GM12878 (cell line): Measurements from ENCODE around the gene SGMS1. TPM values are rescaled to one million over a fixed set of nuclear protein-coding genes. Genes with fewer than 3 reads are reported as not detected.

Experiments
- CTCF ChIP-seq, 3 experiments: IDR thresholded peaks in 2 of 3; conservative IDR thresholded peaks in 1 of 3; 2 replicates each; pipeline ENCODE4 v1.5.1; 2011; ENCODE audit warnings: low read depth in 3 of 3, low read length in 3 of 3, mild to moderate bottlenecking in 3 of 3, control low read depth in 2 of 3, moderate library complexity in 2 of 3, inconsistent platforms in 1 of 3, mixed read lengths in 1 of 3; ENCODE audit not compliant: control insufficient read depth in 2 of 3, insufficient read depth in 1 of 3; ENCODE audit errors: extremely low read depth in 1 of 3
- NR2C1 ChIP-seq: fragments of 450-650 bp; IDR thresholded peaks from 2 replicates; pipeline ENCODE4 v1.6.1; 2017; ENCODE audit warnings: antibody characterized with exemption, mild to moderate bottlenecking, moderate library complexity
- RCOR1 ChIP-seq: conservative IDR thresholded peaks from 2 replicates; pipeline ENCODE4 v1.6.1; 2012; ENCODE audit warnings: low read depth, low read length, improper control_type of control experiment
- RELB ChIP-seq: fragments of 450-650 bp; IDR thresholded peaks from 2 replicates; pipeline ENCODE4 v1.6.1; 2017; ENCODE audit warnings: low read depth, mild to moderate bottlenecking, moderate library complexity
- REST ChIP-seq: IDR thresholded peaks from 2 replicates; pipeline ENCODE4 v1.6.1; 2012; ENCODE audit warnings: mild to moderate bottlenecking, low read depth, low read length
- SMAD1 ChIP-seq: fragments of 450-650 bp; IDR thresholded peaks from 2 replicates; pipeline ENCODE4 v1.6.1; 2018; ENCODE audit warnings: mild to moderate bottlenecking, low read depth; ENCODE audit not compliant: partially characterized antibody
- USF2 ChIP-seq: IDR thresholded peaks from 2 replicates; pipeline ENCODE4 v1.6.1; 2011; ENCODE audit warnings: low read depth, low read length, improper control_type of control experiment, borderline replicate concordance
- polyA plus RNA-seq, 11 experiments: library from polyadenylated mRNA; depleted of rRNA in 4 of 11; unstranded in 6 of 11; stranded (reverse) in 5 of 11; fragments of >200 nt; fragmentation: Nextera tagmentation in 4 of 11; fragmentation: Illumina TruSeq in 1 of 11; extraction: Ambion mirVana in 4 of 11; extraction: Trizol in 1 of 11; gene quantifications; 1 replicate in 1 of 11; 2 replicates in 10 of 11; pipeline versions ENCODE4 v1.2.1 to v1.2.3, GENCODE V29; 2011 to 2016; ENCODE audit warnings: inconsistent platforms in 2 of 11, missing spikeins in 2 of 11, low read depth in 1 of 11
- total RNA-seq, 4 experiments: library from RNA; depleted of rRNA in 3 of 4; stranded (reverse); fragments of >200 nt in 3 of 4; fragmentation: Illumina TruSeq in 1 of 4; extraction: Trizol in 1 of 4; gene quantifications; 2 replicates each; pipeline versions ENCODE4 v1.2.1 to v1.2.3, GENCODE V29; 2013 to 2021
- TF ChIP-seq, protein P1 (sequence below): IDR thresholded peaks from 2 replicates; pipeline ENCODE4 v1.6.1; 2011; ENCODE audit warnings: low read depth, mild to moderate bottlenecking, low read length, moderate library complexity, borderline replicate concordance; ENCODE audit errors: extremely low read depth

SGMS1 gene
- total and polyA plus RNA-seq, 10 of the 15 experiments (the other 5 are each of a cell fraction or from before 2014, with no cell fraction given): 1.4 to 14.5 (median 4.9) TPM

- no peak for TF ChIP-seq CTCF (IDR thresholded peaks at IDR 0.05 in 2 of 3, conservative IDR thresholded peaks at IDR 0.05 in 1 of 3; ENCODE audit: control insufficient read depth in 2 of 3, extremely low read depth in 1 of 3, insufficient read depth in 1 of 3, low read depth in 3 of 3, low read length in 3 of 3)
- no peak for TF ChIP-seq SMAD1
- TF ChIP-seq RELB: no peak
- no peak for TF ChIP-seq NR2C1
- TF ChIP-seq, protein P1, sequence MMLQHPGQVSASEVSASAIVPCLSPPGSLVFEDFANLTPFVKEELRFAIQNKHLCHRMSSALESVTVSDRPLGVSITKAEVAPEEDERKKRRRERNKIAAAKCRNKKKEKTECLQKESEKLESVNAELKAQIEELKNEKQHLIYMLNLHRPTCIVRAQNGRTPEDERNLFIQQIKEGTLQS: no peak
- TF ChIP-seq RCOR1: no peak
- TF ChIP-seq REST: no peak
- no peak for TF ChIP-seq USF2
Measured at GRCh38 chr10:50504389-50504788, 119.4 kb downstream of the SGMS1 start (continued).
